AG04449 (cell line): ENCODE data around the gene TFB2M.

Experiments
- CTCF ChIA-PET: fragments of 350-600 bp; formaldehyde crosslinking; extraction: SDS; loops from one replicate; lab custom pipeline; 2021; ENCODE audit warnings: antibody characterized with exemption; lab: Yijun Ruan, JAX
- POLR2A ChIA-PET: fragments of 400-600, 350-600 bp; formaldehyde crosslinking; extraction: SDS; loops from one replicate; lab custom pipeline; 2020; ENCODE audit warnings: antibody characterized with exemption, inconsistent platforms; lab: Yijun Ruan, JAX
- DNase-seq: peaks from one replicate; pipeline ENCODE4 v3.0.0-alpha.2; 2010; ENCODE audit warnings: low read depth, low spot score
- H3K4me3 ChIP-seq: 2 replicates; pipeline ENCODE4 v1.5.1; 2011; ENCODE audit warnings: low read depth, mild to moderate bottlenecking, control low read depth, low read length
- CTCF ChIP-seq: IDR thresholded peaks from one replicate; pipeline ENCODE4 v1.5.1; 2011; ENCODE audit warnings: mild to moderate bottlenecking, moderate library complexity, low read length, control low read depth, inconsistent platforms; ENCODE audit not compliant: insufficient read depth; ENCODE audit errors: missing control alignments

Gene TFB2M

DNA sequence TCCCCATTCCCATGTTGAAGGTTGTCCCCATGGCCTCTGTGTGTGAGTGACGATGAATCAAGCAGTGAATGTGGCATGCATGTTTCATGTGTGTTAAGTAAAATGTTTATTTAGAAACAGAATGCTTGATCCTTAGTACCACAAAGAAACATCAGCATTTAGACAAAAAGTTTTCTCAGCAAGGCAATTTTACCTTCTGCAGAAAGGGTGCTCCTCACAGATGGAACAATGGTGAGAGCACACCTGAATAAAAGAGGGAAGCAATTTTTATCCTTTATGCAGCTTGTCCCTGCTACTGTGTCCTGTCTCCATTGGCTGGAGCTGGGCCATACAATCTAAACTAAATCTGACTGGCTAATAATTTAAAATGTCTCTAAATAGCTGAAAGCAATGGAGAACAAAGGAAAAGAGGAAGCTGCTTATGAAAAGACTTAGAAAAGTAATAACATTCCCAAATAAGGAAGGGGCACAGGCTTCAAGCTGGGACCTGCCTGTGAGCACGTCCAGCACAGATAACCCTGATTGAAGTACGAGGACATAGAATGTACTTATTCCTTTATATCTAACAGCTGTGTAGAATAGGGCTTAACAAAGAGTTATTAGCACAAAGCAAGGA is 50.6 kb downstream of the TFB2M start:
- DNase-seq = no peak
- CTCF ChIA-PET = no interaction called here
- TF ChIP-seq CTCF = no peak
- no peak overlapping the region for H3K4me3 ChIP-seq
- POLR2A ChIA-PET = no interaction called here

DNA sequence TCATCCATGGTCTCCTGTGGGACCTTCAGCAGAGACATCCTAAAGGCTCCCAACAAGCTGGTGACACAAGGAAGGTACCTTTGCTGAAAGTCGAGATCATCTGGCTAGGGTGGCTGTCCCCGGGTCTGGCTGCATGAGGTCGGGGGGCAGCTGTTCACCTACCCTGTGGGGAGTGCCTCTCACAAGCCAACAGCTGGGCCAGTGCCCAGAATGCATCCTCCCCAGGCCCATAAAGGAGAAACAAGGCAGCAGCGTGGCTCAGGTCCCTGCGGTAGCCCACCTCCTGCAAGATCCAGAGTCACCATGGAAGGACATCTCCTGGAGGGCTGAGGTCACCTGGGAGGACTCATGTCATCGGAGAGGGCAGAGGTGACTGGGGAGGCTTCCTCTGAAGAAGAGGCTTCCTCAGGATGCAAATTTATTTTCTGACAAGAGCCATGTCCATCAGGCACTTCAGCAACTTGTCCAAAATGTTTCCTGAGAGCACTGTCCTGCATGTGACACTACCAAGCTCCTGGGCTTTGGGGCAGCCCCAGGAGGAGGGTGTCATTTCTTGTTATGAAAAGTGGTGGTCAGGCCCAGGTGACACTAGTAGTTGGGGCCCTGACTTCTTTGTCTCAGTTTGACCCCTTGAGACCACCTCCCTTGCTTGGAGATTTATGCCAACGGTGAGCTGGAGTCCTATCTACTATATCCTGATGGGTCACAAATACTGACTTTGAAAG is 52.3 kb downstream of the TFB2M start:
- ChIA-PET POLR2A (no interaction called here), CTCF (no interaction called here)
- no peak overlapping the region for H3K4me3 ChIP-seq
- DNase-seq = no peak
- TF ChIP-seq CTCF = no peak

GRCh38 chr1:246513041-246513440 is 53.0 kb downstream of the TFB2M start:
- ChIA-PET POLR2A (no interaction called here), CTCF (no interaction called here)
- DNase-seq = no peak
- no peak for TF ChIP-seq CTCF
- no peak overlapping the region for H3K4me3 ChIP-seq

- ChIA-PET POLR2A (no interaction called here), CTCF (no interaction called here)
- no peak for DNase-seq
- no peak for TF ChIP-seq CTCF
- no peak overlapping the region for H3K4me3 ChIP-seq
Measured at GRCh38 chr1:246512635-246513034, 53.4 kb downstream of the TFB2M start.

DNA sequence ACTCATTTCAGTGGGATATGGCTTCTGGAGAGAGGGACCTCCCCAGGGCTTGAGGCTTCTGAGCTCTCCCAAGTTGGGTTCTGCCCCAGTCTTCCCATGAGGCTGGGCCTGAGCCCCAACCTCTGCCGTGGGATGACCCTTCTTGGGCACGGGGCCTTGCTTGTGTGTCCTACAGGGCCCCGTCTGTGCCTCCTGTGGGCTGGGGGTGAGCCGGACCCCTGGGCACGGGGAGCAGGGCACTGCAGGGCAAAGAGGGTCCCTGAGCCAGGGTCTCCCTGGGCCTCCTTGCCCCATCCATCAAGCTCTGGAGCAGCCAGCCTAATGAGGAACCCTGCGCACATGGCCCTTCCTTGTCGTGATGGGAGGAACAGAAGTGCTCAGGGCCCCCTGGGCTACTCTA is 53.8 kb downstream of the TFB2M start:
- no peak for DNase-seq
- TF ChIP-seq CTCF = no peak
- CTCF ChIA-PET = no interaction called here
- no peak overlapping the region for H3K4me3 ChIP-seq
- POLR2A ChIA-PET = no interaction called here

- ChIA-PET POLR2A (no interaction called here), CTCF (no interaction called here)
- no peak for DNase-seq
- no peak for TF ChIP-seq CTCF
- H3K4me3 ChIP-seq = no peak overlapping the region
Measured at GRCh38 chr1:246511203-246511602, 54.9 kb downstream of the TFB2M start.
